Measurements from ENCODE around the gene ADCY2. TPM values are rescaled to one million over a fixed set of nuclear protein-coding genes. Genes with fewer than 3 reads are reported as not detected.

ADCY2 gene
- not detected for total RNA-seq

DNA sequence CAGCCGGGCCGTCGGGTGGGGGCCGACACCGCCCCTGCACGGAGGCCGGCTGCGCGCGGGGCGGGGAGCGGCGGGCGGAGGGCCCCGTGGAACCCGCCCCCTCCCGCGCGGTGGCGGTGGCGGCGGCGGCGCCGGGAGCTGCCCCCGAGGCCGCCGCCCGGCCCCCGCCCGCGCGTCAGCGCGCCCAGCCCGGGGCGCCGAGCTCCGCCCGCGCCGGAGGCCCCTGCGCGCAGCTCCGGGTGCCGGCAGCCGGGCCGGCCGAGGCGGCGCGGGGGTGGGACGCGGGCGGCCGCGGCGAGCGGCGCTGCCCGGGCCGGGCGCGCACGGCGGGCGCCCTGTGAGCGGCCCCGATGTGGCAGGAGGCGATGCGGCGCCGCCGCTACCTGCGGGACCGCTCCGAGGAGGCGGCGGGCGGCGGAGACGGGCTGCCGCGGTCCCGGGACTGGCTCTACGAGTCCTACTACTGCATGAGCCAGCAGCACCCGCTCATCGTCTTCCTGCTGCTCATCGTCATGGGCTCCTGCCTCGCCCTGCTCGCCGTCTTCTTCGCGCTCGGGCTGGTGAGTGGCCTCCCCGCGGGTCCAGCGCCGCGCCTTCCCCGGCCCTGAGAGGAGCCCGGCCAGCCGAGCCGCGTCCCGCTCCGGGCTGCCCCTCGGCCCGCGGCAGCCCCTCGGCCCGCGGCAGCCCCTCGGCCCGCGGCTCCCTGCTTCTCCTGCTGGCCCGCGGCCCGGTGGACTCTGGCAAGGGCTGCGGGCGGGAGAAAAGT is at the start of gene ADCY2:
ADCY2 (plus strand) TSS at position 192 of the 766 bp plus-strand sequence; CDS start at position 351, 159 bp downstream.
- TF ChIP-seq, protein P1, sequence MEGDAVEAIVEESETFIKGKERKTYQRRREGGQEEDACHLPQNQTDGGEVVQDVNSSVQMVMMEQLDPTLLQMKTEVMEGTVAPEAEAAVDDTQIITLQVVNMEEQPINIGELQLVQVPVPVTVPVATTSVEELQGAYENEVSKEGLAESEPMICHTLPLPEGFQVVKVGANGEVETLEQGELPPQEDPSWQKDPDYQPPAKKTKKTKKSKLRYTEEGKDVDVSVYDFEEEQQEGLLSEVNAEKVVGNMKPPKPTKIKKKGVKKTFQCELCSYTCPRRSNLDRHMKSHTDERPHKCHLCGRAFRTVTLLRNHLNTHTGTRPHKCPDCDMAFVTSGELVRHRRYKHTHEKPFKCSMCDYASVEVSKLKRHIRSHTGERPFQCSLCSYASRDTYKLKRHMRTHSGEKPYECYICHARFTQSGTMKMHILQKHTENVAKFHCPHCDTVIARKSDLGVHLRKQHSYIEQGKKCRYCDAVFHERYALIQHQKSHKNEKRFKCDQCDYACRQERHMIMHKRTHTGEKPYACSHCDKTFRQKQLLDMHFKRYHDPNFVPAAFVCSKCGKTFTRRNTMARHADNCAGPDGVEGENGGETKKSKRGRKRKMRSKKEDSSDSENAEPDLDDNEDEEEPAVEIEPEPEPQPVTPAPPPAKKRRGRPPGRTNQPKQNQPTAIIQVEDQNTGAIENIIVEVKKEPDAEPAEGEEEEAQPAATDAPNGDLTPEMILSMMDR (IDR thresholded peaks at IDR 0.05): no peak
- H3K36me3 Mint-ChIP-seq (ENCODE audit: low read depth): no peaks in the 10 kb centered on the region
- H3K9me3 Mint-ChIP-seq: no peaks in the 10 kb centered on the region
- ChIA-PET POLR2A (no interaction called here), CTCF (no interaction called here)
- H3K4me3 Mint-ChIP-seq: no peak within 1 kb of the TSS
- no peak for ATAC-seq
- peak; percentile 3 for DNase-seq
- peaks cover 3% of the 10 kb centered on the region for H3K4me1 Mint-ChIP-seq (ENCODE audit: low read depth)
- intact Hi-C loops (cut with micrococcal nuclease): no loop called here
- H3K27me3 Mint-ChIP-seq: peaks cover 37% of the 10 kb centered on the region
- H3K27ac Mint-ChIP-seq: no peak within 1 kb of the TSS

DNA sequence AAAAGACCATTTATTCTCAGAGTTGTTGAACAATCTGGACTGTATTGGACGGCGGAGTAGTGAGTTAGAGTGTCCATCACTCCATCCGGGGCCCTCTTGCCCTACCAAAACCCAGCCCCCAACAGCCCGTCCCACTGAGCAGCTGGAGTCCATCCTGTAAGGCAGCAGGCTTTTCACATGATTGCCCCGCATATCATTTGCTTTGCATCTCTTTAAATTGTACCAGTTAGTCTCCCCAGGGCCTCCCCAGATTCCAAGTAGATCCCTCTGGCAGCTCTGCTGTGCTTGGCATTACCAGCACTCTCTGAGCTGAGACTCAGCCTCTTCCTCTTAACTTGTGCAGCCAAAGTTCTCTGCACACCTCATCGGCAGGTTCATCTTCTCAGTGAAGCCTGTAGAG is 48.6 kb upstream of the ADCY2 start:
- H3K4me3 Mint-ChIP-seq: no peak overlapping the region
- ATAC-seq: no peak
- H3K27me3 Mint-ChIP-seq: peaks cover 2% of the 10 kb centered on the region
- H3K36me3 Mint-ChIP-seq (ENCODE audit: low read depth): no peaks in the 10 kb centered on the region
- intact Hi-C loops (cut with micrococcal nuclease): no loop called here
- ChIA-PET CTCF (no interaction called here), POLR2A (no interaction called here)
- TF ChIP-seq, protein P1 (IDR thresholded peaks at IDR 0.05): no peak
- H3K4me1 Mint-ChIP-seq (ENCODE audit: low read depth): no peaks in the 10 kb centered on the region
- DNase-seq: no peak
- H3K9me3 Mint-ChIP-seq: peaks cover under 1% of the 10 kb centered on the region
- H3K27ac Mint-ChIP-seq: no peak overlapping the region

- POLR2A ChIA-PET: no interaction called here
- Mint-ChIP-seq H3K9me3 (no peaks in the 10 kb centered on the region), H3K27me3 (peaks cover 2% of the 10 kb centered on the region), H3K36me3 (ENCODE audit: low read depth) (no peaks in the 10 kb centered on the region), H3K27ac (no peak overlapping the region), H3K4me1 (ENCODE audit: low read depth) (no peaks in the 10 kb centered on the region), H3K4me3 (no peak overlapping the region)
- CTCF ChIA-PET: no interaction called here
- ATAC-seq (no peak), DNase-seq (no peak)
- TF ChIP-seq, protein P1 (IDR thresholded peaks at IDR 0.05): no peak
- intact Hi-C loops (cut with micrococcal nuclease): no loop called here
Observed at GRCh38 chr5:7348168-7348854, 47.6 kb upstream of the ADCY2 start.

DNA sequence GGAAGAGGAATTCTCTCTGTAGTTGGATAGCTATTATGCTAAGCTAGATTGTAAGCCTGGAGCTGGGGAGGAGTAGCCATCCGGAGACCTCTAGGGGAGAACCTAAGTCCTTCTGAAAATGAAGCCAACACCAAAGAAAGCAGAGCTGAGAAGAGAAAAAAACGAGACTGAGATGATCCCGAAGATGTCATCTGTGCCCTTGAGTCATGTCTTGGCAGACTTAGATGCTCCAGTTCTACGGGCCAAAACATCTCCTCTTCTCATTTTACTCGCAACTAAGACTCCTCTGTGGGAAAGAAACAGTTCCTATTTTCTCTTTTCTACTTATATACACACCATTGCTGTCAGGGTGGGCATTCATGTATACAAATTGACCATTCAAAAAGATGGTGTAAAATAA is 34.3 kb upstream of the ADCY2 start:
- no peak overlapping the region for H3K27ac Mint-ChIP-seq
- no peak for DNase-seq
- no peaks in the 10 kb centered on the region for H3K9me3 Mint-ChIP-seq
- no peak for ATAC-seq
- no peaks in the 10 kb centered on the region for H3K27me3 Mint-ChIP-seq
- H3K36me3 Mint-ChIP-seq (ENCODE audit: low read depth): no peaks in the 10 kb centered on the region
- ChIA-PET CTCF (no interaction called here), POLR2A (no interaction called here)
- intact Hi-C loops (cut with micrococcal nuclease): no loop called here
- TF ChIP-seq, protein P1 (IDR thresholded peaks at IDR 0.05): no peak
- H3K4me1 Mint-ChIP-seq (ENCODE audit: low read depth): no peaks in the 10 kb centered on the region
- H3K4me3 Mint-ChIP-seq: no peak overlapping the region

DNA sequence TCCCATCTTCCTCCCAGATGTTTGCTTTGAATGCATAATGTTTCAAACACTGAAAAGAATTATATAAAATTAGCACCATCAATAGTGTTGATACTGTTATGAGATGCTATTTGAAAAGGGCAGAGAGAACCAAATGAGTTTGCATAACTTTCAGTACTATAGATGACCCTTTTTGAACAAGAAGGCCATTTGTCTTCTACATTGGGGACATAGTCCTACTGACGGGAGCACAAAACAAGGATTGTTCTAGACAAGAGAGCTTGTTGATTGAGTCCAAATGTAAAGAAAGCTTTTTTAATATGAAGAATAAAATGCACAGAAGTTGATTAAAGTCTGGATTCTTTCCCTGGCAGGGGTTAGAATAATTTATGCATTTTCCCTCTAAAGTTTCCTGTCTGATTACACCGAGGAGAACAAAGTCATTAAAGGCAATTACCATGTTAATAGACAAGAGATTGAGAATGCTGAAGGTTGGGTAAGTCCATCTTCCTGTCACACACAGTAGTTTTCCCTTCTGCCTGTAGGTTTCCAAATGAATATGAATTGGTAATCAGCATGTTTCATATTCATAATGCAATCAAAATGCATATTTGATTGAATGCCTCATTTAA is 32.8 kb upstream of the ADCY2 start:
- ATAC-seq (no peak), DNase-seq (no peak)
- Mint-ChIP-seq H3K4me1 (ENCODE audit: low read depth) (no peaks in the 10 kb centered on the region), H3K36me3 (ENCODE audit: low read depth) (no peaks in the 10 kb centered on the region), H3K27me3 (no peaks in the 10 kb centered on the region), H3K27ac (no peak overlapping the region), H3K9me3 (peaks cover 5% of the 10 kb centered on the region), H3K4me3 (no peak overlapping the region)
- TF ChIP-seq, protein P1 (IDR thresholded peaks at IDR 0.05): no peak
- intact Hi-C loops (cut with micrococcal nuclease): no loop called here
- ChIA-PET POLR2A (no interaction called here), CTCF (no interaction called here)

Data from activated CD8-positive, alpha-beta T cell treated with anti-CD3 and anti-CD28 coated beads for 36 hours (primary cell).